ENCODE data around the gene NIPSNAP2. TPM values are rescaled to one million over a fixed set of nuclear protein-coding genes. Genes with fewer than 3 reads are reported as not detected.

The NIPSNAP2 gene
- total and polyA plus RNA-seq, 2 of the 13 experiments (the other 11 are each of a cell fraction or from before 2014, with no cell fraction given): 40.3 to 61.5 TPM

GRCh38 chr7:56007167-56007652 lies 42.8 kb downstream of the NIPSNAP2 start (continued):
- TF ChIP-seq CREB1 (IDR thresholded peaks at IDR 0.05): 0 out of 2 replicates have a peak, but pooled peaks have one; percentile 14
- peak; percentile 76 for TF ChIP-seq CREB1 (CRISPR knock-in tag; IDR thresholded peaks at IDR 0.05)
- no peak for TF ChIP-seq ZIK1 (CRISPR knock-in tag; IDR thresholded peaks at IDR 0.05; ENCODE audit: borderline replicate concordance, low read depth)
- peak; percentile 98 for TF ChIP-seq TFE3 (CRISPR knock-in tag; IDR thresholded peaks at IDR 0.05)
- peak; percentile 89; the same call in 1 of the 2 replicates for TF ChIP-seq ADNP (CRISPR knock-in tag; IDR thresholded peaks at IDR 0.05)
- 0 out of 2 replicates have a peak, but pooled peaks have one; percentile 24 for TF ChIP-seq ZNF317 (CRISPR knock-in tag; IDR thresholded peaks at IDR 0.05)
- TF ChIP-seq CREBL2 (CRISPR knock-in tag; IDR thresholded peaks at IDR 0.05; ENCODE audit: borderline replicate concordance): no peak
- TF ChIP-seq TCF7 (IDR thresholded peaks at IDR 0.05; ENCODE audit: low read depth): peak; percentile 89
- no peak for TF ChIP-seq ZFP36 (IDR thresholded peaks at IDR 0.05; ENCODE audit: borderline replicate concordance, low read depth, low read length, partially characterized antibody)
- TF ChIP-seq NR2F6 (IDR thresholded peaks at IDR 0.05): peak; percentile 99
- TF ChIP-seq NR2F6 (CRISPR knock-in tag; IDR thresholded peaks at IDR 0.05): peak; percentile 99
- peak; percentile 84 for TF ChIP-seq ISL2 (CRISPR knock-in tag; IDR thresholded peaks at IDR 0.05)
- TF ChIP-seq, protein P1, sequence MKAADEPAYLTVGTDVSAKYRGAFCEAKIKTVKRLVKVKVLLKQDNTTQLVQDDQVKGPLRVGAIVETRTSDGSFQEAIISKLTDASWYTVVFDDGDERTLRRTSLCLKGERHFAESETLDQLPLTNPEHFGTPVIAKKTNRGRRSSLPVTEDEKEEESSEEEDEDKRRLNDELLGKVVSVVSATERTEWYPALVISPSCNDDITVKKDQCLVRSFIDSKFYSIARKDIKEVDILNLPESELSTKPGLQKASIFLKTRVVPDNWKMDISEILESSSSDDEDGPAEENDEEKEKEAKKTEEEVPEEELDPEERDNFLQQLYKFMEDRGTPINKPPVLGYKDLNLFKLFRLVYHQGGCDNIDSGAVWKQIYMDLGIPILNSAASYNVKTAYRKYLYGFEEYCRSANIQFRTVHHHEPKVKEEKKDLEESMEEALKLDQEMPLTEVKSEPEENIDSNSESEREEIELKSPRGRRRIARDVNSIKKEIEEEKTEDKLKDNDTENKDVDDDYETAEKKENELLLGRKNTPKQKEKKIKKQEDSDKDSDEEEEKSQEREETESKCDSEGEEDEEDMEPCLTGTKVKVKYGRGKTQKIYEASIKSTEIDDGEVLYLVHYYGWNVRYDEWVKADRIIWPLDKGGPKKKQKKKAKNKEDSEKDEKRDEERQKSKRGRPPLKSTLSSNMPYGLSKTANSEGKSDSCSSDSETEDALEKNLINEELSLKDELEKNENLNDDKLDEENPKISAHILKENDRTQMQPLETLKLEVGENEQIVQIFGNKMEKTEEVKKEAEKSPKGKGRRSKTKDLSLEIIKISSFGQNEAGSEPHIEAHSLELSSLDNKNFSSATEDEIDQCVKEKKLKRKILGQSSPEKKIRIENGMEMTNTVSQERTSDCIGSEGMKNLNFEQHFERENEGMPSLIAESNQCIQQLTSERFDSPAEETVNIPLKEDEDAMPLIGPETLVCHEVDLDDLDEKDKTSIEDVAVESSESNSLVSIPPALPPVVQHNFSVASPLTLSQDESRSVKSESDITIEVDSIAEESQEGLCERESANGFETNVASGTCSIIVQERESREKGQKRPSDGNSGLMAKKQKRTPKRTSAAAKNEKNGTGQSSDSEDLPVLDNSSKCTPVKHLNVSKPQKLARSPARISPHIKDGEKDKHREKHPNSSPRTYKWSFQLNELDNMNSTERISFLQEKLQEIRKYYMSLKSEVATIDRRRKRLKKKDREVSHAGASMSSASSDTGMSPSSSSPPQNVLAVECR (CRISPR knock-in tag; IDR thresholded peaks at IDR 0.05; ENCODE audit: borderline replicate concordance): peak; percentile 78; the same call in 1 of the 2 replicates
- TF ChIP-seq ZFP36L1 (CRISPR knock-in tag; IDR thresholded peaks at IDR 0.05): no peak
- TF ChIP-seq RBM39 (IDR thresholded peaks at IDR 0.05; ENCODE audit: low read depth, low read length, poor library complexity, severe bottlenecking): no peak
- TF ChIP-seq ZNF232 (CRISPR knock-in tag; IDR thresholded peaks at IDR 0.05; ENCODE audit: borderline replicate concordance): peak; percentile 76; the same call in 1 of the 2 replicates
- 0 out of 2 replicates have a peak, but pooled peaks have one; percentile 45 for TF ChIP-seq UBTF (CRISPR knock-in tag; IDR thresholded peaks at IDR 0.05)
- peak; percentile 99 for TF ChIP-seq SALL1 (CRISPR knock-in tag; IDR thresholded peaks at IDR 0.05)
- TF ChIP-seq, protein P2, sequence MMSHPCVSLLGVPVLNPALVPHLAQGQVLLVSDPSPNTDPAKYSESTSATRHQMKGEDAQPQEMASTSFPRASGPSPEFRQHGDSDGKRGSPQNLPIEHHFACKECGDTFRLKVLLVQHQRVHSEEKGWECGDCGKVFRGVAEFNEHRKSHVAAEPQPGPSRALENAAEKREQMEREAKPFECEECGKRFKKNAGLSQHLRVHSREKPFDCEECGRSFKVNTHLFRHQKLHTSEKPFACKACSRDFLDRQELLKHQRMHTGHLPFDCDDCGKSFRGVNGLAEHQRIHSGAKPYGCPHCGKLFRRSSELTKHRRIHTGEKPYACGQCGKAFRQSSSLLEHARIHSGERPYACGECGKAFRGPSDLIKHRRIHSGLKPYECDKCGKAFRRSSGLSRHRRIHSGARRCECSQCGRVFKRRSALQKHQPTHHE (CRISPR knock-in tag; IDR thresholded peaks at IDR 0.05; ENCODE audit: borderline replicate concordance): no peak
- peak; percentile 78; the same call in 1 of the 2 replicates for TF ChIP-seq ZSCAN29 (CRISPR knock-in tag; conservative IDR thresholded peaks at IDR 0.05)
- TF ChIP-seq SNAPC2 (CRISPR knock-in tag; IDR thresholded peaks at IDR 0.05): 0 out of 2 replicates have a peak, but pooled peaks have one; percentile 37
